Stimulated activated CD4-positive, alpha-beta T cell treated with anti-CD3 and anti-CD28 coated beads, Interleukin-4, amount 100 ng/mL, for 48 hours (primary cell): ENCODE results near the gene MINPP1.
"Not testable (repeated sequence)": the region's sequence is repeated elsewhere in the genome, so short reads cannot be mapped to it uniquely, and the experiment has no call there.

Experiments
- DNase-seq, 2 donors: peaks; one replicate each; pipeline ENCODE4 v3.0.0-alpha.2; 2020; ENCODE audit warnings: low read depth in 2 of 2

Gene MINPP1

DNA sequence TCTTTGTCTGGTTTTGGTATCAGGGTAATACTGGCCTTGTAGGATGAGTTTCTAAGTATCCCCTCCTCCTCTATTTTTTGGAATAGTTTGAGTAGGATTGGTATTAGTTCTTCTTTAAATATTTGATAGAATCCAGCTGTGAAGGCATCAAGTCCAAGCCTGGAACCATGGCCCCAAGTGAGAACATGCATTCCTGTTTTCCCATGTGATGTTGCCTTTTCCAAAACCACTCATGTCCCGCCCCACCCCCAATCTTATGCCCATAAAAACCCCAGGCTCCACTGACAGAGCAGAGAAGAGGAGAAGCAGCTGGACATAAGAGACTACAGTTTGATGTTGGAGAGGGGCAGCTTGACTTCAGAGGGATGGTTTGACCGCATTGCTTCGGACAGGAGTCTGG is 71.2 kb downstream of the MINPP1 start:
- DNase-seq, result no peak

GRCh38 chr10:87578160-87578841 is 73.6 kb downstream of the MINPP1 start:
- no peak for DNase-seq

DNA sequence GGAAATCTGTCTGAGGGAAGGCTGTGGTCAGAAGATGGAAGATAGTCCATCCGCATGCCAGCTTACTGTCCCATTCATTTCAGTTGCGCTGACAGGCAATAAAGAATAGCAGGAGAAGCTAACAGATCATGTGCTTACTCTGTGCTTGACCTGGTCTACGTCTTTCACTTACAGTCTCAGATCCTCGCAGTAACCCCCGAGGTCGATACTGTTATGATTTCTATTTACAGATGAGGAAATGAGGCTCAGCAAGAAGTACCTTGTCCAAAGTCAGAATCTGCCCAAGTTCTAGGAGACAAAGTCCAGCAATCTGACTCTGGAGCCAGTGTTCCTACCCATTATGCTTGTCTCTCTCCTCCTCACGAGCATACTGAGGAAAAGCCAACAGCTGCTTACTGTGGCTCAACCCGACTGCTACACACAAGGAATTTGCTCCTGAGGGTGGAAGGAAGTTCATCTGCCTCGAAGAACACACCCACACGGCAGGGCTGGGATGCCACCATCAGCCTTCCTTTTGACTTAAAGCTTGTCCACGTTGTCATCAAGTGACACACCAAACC is 74.2 kb downstream of the MINPP1 start:
- DNase-seq, result no peak

- no peak for DNase-seq
These were observed 74.9 kb downstream of the MINPP1 start for GRCh38 chr10:87579563-87579962.

- DNase-seq, result no peak
These were observed 75.3 kb downstream of the MINPP1 start for GRCh38 chr10:87580016-87580415.

- no peak for DNase-seq
These were observed 81.1 kb downstream of the MINPP1 start for GRCh38 chr10:87585565-87586514.

DNA sequence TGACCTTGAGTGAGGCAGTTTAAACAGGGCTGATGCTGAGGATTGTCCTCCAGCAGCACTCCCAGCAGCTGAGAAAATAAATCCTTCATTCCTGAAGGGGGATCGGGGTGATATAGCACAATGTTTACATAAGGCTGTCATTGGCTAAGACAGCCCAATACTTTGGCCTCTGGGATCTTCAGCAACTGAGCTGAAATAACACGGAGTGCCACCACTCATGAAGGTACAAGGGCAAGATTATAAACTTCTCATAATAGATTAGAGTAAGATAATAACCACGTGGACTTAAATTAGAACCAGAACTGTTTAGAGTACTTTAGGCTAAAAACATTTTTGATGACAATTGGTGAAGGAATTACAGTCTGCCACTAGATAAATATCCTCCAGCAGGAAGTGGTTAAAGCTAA is 85.0 kb downstream of the MINPP1 start:
- DNase-seq, result no peak

GRCh38 chr10:87590705-87591588 is 86.3 kb downstream of the MINPP1 start:
- no peak for DNase-seq

- DNase-seq, result no peak
These were observed 86.8 kb downstream of the MINPP1 start for GRCh38 chr10:87591589-87591886.

DNA sequence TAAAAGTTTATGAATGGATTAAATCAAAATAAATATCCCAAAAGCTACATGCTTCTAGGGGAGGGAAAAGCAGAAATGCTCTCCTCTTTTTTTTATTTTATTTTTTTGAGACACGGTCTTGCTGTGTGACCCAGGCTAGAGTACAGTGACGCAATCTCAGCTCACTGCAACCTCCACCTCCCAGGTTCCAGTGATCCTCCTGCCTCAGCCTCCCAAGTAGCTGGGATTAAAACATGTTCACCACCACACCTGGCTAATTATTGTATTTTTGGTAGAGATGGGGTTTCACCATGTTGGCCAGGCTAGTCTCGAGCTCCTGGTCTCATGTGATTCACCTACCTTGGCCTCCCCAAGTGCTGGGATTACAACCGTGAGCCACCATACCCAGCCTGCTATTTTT is 88.2 kb downstream of the MINPP1 start:
- DNase-seq, result not testable (repeated sequence)

- DNase-seq, result no peak
These were observed 89.0 kb downstream of the MINPP1 start for GRCh38 chr10:87593702-87594101.

- DNase-seq, result no peak
These were observed 89.5 kb downstream of the MINPP1 start for GRCh38 chr10:87594181-87594580.

DNA sequence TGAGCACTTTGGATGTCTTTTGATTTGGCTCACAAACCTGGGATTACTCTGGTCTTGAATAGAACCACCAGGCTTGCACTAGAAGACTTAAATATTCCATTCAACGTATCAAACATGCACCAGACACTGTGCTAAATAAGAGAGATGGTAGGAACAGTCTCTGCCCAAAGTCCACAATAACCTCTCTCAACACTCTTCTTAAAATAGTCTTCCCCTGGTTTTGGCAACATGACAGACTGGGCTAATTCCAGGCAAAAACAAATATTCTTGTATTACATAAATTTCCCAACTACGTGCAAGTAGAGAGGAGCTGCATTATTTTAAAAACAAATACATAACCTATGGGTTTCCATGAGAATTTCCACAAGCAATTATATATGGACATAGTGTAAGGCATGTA is 90.2 kb downstream of the MINPP1 start:
- no peak for DNase-seq

GRCh38 chr10:87596351-87596750 is 91.7 kb downstream of the MINPP1 start:
- no peak for DNase-seq

DNA sequence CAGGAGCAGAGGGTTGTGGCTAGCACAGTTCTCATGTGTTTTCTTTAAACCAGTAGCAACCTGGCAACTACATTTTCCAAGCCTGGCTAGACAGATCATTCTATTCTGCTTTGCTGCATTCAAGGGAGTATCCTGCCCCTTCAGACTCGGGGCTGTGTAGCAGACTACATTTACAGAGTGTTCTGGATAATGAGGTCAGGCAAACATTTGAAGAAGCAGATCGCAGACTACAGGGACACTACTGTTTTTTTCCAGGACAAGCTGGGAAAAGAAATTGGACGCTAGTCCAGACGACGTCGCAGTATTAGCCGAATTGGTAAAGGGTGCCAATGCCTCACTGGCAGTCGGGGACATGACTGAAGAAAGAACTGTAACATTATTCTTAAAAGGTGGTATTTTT is 94.0 kb downstream of the MINPP1 start:
- no peak for DNase-seq

- DNase-seq, result no peak
These were observed 95.9 kb downstream of the MINPP1 start for GRCh38 chr10:87600581-87600980.
